SJCRH30 (cell line): ENCODE measurements around the gene FAR2. TPM values are rescaled to one million over a fixed set of nuclear protein-coding genes. Genes with fewer than 3 reads are reported as not detected.
A peak's percentile ranks its signal among the peaks of the same experiment; 100 is the strongest.
"Not testable (repeated sequence)": the region's sequence is repeated elsewhere in the genome, so short reads cannot be mapped to it uniquely, and the experiment has no call there.

ENCODE experiments used
- DNase-seq, 2 experiments: peaks; one replicate each; pipeline ENCODE4 v3.0.0-alpha.2; 2015 to 2020
- H3K27ac ChIP-seq: fragments of 250-450 bp; sonication (Bioruptor Pico); 2 replicates; pipeline ENCODE4 v1.5.1; 2020; ENCODE audit warnings: mild to moderate bottlenecking, moderate library complexity
- H3K27me3 ChIP-seq: fragments of 250-450 bp; sonication (Bioruptor Pico); 2 replicates; pipeline ENCODE4 v1.5.1; 2020; ENCODE audit warnings: mild to moderate bottlenecking, moderate library complexity
- H3K36me3 ChIP-seq: fragments of 250-450 bp; sonication (Bioruptor Pico); 2 replicates; pipeline ENCODE4 v1.5.1; 2020; ENCODE audit warnings: mild to moderate bottlenecking, moderate library complexity
- H3K4me1 ChIP-seq: fragments of 250-450 bp; sonication (Bioruptor Pico); 2 replicates; pipeline ENCODE4 v1.5.1; 2020; ENCODE audit warnings: mild to moderate bottlenecking, moderate library complexity
- H3K4me3 ChIP-seq: fragments of 250-450 bp; sonication (Bioruptor Pico); 2 replicates; pipeline ENCODE4 v1.5.1; 2020; ENCODE audit warnings: mild to moderate bottlenecking, moderate library complexity
- H3K9me3 ChIP-seq: fragments of 250-450 bp; sonication (Bioruptor Pico); replicated peaks from 2 replicates; pipeline ENCODE4 v1.5.1; 2020; ENCODE audit warnings: mild to moderate bottlenecking, moderate library complexity
- total RNA-seq: library from RNA; depleted of rRNA; stranded (reverse); fragments of >200 nt; shearing (Covaris generic); gene quantifications from 2 replicates; pipeline ENCODE4 v1.2.3, GENCODE V29; 2014

The FAR2 gene
- total RNA-seq, 1 experiment from 2014 or later: 19.1 TPM

DNA sequence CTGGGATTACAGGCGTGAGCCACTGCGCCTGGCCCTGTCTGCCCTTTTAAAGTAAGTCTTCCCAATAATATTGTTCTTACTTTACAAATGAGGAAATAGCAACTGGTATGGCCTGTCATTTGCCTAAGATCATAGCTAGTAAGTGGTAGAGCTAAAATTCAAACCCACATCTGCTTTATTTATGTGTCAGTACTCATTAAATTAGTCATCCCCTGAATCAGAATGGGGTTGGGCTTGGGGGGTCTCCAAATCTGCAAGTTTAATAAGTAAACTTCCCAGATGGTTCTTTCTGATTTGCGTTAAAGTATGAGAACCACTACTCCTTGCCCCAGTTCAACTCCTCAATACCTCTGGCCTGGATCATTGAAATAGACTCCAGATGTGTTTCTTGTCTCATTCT is 96.2 kb downstream of the FAR2 start:
- Histone ChIP-seq H3K4me1 (peaks cover 30% of the 10 kb centered on the region), H3K27ac (no peak overlapping the region), H3K9me3 (no peaks in the 10 kb centered on the region), H3K4me3 (no peak overlapping the region), H3K27me3 (no peaks in the 10 kb centered on the region), H3K36me3 (no peaks in the 10 kb centered on the region)
- no peak for DNase-seq

DNA sequence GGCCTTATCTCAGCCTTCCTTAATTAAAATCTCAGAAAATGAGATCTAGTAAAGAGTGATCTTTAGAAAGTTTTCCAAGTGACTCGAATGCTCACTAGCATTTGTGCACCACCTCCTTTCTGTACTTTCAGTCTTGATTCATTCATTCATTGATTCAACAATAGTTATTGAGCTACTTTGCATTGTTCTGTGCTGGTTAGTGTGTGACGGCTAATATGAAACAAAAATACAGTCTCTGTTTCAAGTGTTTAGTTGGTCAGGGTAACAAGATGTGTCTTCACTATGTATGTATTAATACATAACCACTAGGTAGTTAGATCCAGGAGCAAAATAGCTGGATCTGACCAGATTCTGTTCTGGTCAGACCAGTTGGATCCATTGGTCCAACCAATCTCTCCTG is 100.9 kb downstream of the FAR2 start:
- Histone ChIP-seq H3K9me3 (no peaks in the 10 kb centered on the region), H3K27ac (no peak overlapping the region), H3K4me1 (peaks cover 27% of the 10 kb centered on the region), H3K4me3 (no peak overlapping the region), H3K36me3 (no peaks in the 10 kb centered on the region), H3K27me3 (no peaks in the 10 kb centered on the region)
- DNase-seq: no peak

DNA sequence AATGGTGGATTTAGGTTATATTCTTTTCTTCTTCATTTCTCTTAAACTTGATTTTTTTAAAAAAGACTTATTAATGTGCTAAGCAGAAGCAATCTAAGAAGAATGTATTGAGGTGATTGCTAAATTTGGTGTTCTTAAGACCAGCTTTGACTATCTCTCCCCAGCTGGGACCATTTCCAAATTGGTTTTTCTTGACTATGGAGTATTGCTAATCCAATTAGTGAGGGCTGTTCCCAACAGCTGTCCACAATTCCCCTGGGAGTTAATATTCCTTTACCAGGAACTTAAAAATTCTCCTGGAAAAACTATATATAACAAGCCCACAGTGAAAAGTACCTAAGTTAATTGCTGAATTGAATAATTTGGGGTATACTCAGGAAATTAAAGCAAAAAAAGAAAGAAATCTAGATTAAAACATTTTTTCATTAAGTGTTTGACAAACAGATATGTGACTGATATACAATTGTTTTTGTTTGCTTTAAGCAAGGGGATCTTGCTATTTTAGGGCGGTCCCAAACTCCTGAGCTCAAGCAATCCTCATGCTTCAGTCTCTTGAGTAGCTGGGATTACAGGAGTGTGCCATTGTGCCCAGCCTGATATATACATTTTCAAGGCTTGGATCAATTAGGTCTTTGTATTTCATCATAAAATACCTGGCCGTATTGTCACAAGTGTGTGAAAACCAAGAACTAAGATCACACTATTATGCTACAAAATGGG is 105.0 kb downstream of the FAR2 start:
- Histone ChIP-seq H3K9me3 (no peaks in the 10 kb centered on the region), H3K27me3 (no peaks in the 10 kb centered on the region), H3K4me3 (no peak overlapping the region), H3K4me1 (peaks cover 33% of the 10 kb centered on the region), H3K36me3 (no peaks in the 10 kb centered on the region), H3K27ac (peak overlapping the region; percentile 88)
- DNase-seq: peak; percentile 84 to 97

DNA sequence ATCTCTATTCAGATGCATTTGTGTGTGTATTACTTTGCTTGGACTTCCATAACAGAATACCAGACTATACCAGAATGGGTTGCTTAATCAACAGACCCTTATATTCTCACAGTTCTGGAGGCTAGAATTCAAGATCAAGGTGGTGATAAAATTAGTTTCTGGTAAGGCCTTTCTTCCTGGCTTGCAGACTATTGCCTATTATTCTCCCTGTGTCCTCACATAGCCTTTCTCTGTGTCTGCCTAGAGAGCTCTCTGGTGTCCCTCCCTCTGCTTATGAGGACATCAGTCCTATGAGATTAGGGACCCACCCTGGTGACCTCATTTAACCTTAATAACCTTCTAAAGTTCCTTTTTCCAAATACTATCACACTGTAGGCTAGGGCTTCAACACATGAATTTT is 106.0 kb downstream of the FAR2 start:
- Histone ChIP-seq H3K9me3 (no peaks in the 10 kb centered on the region), H3K27ac (peak overlapping the region; percentile 88), H3K27me3 (no peaks in the 10 kb centered on the region), H3K4me1 (peaks cover 33% of the 10 kb centered on the region), H3K4me3 (no peak overlapping the region), H3K36me3 (no peaks in the 10 kb centered on the region)
- peak; percentile 46 to 82 for DNase-seq

DNA sequence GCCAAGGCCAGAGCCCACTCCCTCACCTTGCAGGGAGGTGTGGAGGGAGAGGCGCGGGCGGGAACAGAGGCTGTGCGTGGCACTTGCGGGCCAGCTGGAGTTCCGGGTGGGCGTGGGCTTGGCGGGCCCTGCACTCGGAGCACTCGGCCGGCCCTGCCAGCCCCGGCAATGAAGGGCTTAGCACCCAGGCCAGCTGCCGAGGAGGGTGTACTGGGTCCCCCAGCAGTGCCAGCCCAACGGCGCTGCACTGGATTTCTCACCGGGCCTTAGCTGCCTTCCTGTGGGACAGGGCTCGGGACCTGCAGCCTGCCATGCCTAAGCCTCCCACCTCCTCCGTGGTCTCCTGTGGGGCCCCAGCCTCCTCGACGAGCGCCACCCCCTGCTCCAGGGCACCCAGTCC is 107.5 kb downstream of the FAR2 start:
- DNase-seq: no peak

GRCh38 chr12:29257687-29258086 is 108.6 kb downstream of the FAR2 start:
- H3K27ac ChIP-seq, H3K27me3 ChIP-seq, H3K9me3 ChIP-seq, DNase-seq, H3K36me3 ChIP-seq, H3K4me3 ChIP-seq: not testable (repeated sequence)
- peaks cover 27% of the 10 kb centered on the region for H3K4me1 ChIP-seq

More for the DNA sequence above, 107.5 kb downstream of the FAR2 start:
- no peaks in the 10 kb centered on the region for H3K36me3 ChIP-seq
- H3K4me1 ChIP-seq: peaks cover 33% of the 10 kb centered on the region
- H3K27ac ChIP-seq: no peak overlapping the region
- H3K4me3 ChIP-seq: no peak overlapping the region
- peaks cover 3% of the 10 kb centered on the region; the same call in 1 of the 2 replicates for H3K9me3 ChIP-seq
- no peaks in the 10 kb centered on the region for H3K27me3 ChIP-seq

DNA sequence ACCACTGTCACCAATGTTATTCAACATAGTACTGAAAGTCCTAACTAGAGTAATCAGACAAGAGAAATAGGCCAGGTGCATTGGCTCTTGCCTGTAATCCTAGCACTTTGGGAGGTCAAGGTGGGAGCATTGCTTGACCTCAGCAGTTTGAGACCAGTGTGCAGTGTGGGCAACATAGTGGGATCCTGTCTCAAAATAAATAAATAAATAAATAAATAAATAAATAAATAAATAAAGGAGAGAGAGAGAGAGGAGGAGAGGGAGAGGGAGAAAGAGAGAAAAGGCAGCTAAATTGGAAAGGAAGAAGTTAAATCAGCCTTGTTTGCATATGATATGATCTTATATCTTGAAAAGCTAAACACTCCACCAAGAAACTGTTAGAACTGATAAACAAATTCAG is 115.3 kb downstream of the FAR2 start:
- no peak overlapping the region for H3K4me3 ChIP-seq
- no peak for DNase-seq

GRCh38 chr12:29269706-29270408 is 120.8 kb downstream of the FAR2 start:
- no peak for DNase-seq
- Histone ChIP-seq H3K4me1 (peaks cover 19% of the 10 kb centered on the region), H3K9me3 (peaks cover 2% of the 10 kb centered on the region; the same call in 1 of the 2 replicates), H3K36me3 (no peaks in the 10 kb centered on the region), H3K27me3 (no peaks in the 10 kb centered on the region), H3K27ac (0 out of 2 replicates have a peak overlapping the region, but pooled peaks have one; percentile 10), H3K4me3 (no peak overlapping the region)

More for the DNA sequence above, 115.3 kb downstream of the FAR2 start:
- Histone ChIP-seq H3K4me1 (peaks cover 7% of the 10 kb centered on the region), H3K27me3 (no peaks in the 10 kb centered on the region), H3K36me3 (no peaks in the 10 kb centered on the region), H3K27ac (no peak overlapping the region), H3K9me3 (peaks cover 15% of the 10 kb centered on the region)

DNA sequence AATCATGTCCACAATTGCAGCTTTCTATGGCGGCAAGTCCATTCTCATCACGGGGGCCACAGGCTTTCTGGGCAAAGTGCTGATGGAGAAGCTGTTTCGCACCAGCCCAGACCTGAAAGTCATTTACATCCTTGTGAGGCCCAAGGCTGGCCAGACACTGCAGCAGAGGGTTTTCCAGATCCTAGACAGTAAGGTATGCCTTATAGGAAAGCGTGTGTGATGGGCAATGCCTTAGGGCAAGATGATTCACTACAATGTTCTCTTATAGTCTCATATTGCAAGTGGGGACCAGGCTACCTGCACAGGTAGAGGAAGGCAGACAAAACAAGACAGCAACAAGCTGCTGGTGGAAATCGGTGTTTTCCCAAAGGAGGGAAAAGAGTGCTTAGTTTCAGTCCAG is 121.4 kb downstream of the FAR2 start:
- no peaks in the 10 kb centered on the region for H3K36me3 ChIP-seq
- H3K27ac ChIP-seq: no peak overlapping the region
- peaks cover 19% of the 10 kb centered on the region for H3K4me1 ChIP-seq
- no peaks in the 10 kb centered on the region for H3K27me3 ChIP-seq
- no peak overlapping the region for H3K4me3 ChIP-seq
- no peak for DNase-seq
- H3K9me3 ChIP-seq: no peaks in the 10 kb centered on the region; the same call in 1 of the 2 replicates

GRCh38 chr12:29273178-29273843 is 124.2 kb downstream of the FAR2 start:
- DNase-seq: no peak
- H3K27me3 ChIP-seq: no peaks in the 10 kb centered on the region
- H3K4me3 ChIP-seq: no peak overlapping the region
- no peaks in the 10 kb centered on the region for H3K9me3 ChIP-seq
- peaks cover 20% of the 10 kb centered on the region for H3K4me1 ChIP-seq
- no peaks in the 10 kb centered on the region for H3K36me3 ChIP-seq
- H3K27ac ChIP-seq: no peak overlapping the region

- H3K36me3 ChIP-seq: no peaks in the 10 kb centered on the region
- no peaks in the 10 kb centered on the region for H3K9me3 ChIP-seq
- H3K27ac ChIP-seq: no peak overlapping the region
- H3K27me3 ChIP-seq: no peaks in the 10 kb centered on the region
- H3K4me3 ChIP-seq: no peak overlapping the region
- peaks cover 15% of the 10 kb centered on the region for H3K4me1 ChIP-seq
- DNase-seq: no peak
Measured at GRCh38 chr12:29275834-29276233, 126.8 kb downstream of the FAR2 start.

DNA sequence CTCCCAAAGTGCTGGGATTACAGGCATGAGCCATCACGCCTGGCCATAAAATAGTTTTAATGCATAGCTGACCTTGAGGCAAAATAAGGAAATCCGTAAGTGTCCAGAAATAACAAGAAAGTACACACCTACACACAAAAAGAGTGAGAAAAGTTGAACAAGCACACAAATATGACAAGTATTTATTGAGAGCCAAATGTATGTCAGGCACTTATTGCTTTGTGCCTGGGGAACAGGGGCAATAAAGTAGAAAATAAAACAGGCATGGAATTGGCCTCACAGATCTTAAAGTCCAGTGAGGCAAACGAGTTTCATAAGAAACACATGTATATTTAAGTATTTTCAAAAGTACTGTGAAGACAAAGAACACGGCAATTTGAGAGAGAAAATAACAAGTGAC is 128.2 kb downstream of the FAR2 start:
- Histone ChIP-seq H3K4me3 (no peak overlapping the region), H3K4me1 (peaks cover 23% of the 10 kb centered on the region), H3K27ac (no peak overlapping the region), H3K36me3 (no peaks in the 10 kb centered on the region), H3K27me3 (no peaks in the 10 kb centered on the region), H3K9me3 (no peaks in the 10 kb centered on the region)
- DNase-seq: no peak

- peak overlapping the region; percentile 24; the same call in 1 of the 2 replicates for H3K27ac ChIP-seq
- peaks cover 34% of the 10 kb centered on the region for H3K4me1 ChIP-seq
- H3K4me3 ChIP-seq: no peak overlapping the region
- H3K27me3 ChIP-seq: no peaks in the 10 kb centered on the region
- no peaks in the 10 kb centered on the region for H3K9me3 ChIP-seq
- DNase-seq: no peak
- no peaks in the 10 kb centered on the region for H3K36me3 ChIP-seq
Measured at GRCh38 chr12:29278673-29279420, 129.8 kb downstream of the FAR2 start.

GRCh38 chr12:29281371-29282005 is 132.4 kb downstream of the FAR2 start:
- Histone ChIP-seq H3K27me3 (no peaks in the 10 kb centered on the region), H3K36me3 (no peaks in the 10 kb centered on the region), H3K4me1 (peaks cover 39% of the 10 kb centered on the region), H3K27ac (peak overlapping the region; percentile 53; the same call in 1 of the 2 replicates), H3K4me3 (no peak overlapping the region), H3K9me3 (no peaks in the 10 kb centered on the region)
- no peak for DNase-seq
